Spinal cord (tissue), 10 donors: ENCODE measurements around the gene OGG1. TPM values are rescaled to one million over a fixed set of nuclear protein-coding genes. Genes with fewer than 3 reads are reported as not detected.

Experiments used
- DNase-seq, 6 donors: peaks; one replicate each; pipeline versions ENCODE4 v3.0.0 to v3.0.0-alpha.2; 2013 to 2015; ENCODE audit warnings: low spot score in 6 of 6, low read depth in 4 of 6
- H3K27ac ChIP-seq: one replicate; pipeline ENCODE4 v1.5.1; 2013; ENCODE audit warnings: low read depth, low read length, control low read depth
- H3K27me3 ChIP-seq: one replicate; pipeline ENCODE4 v1.6.1; 2013; ENCODE audit warnings: low read length; ENCODE audit not compliant: control insufficient read depth, insufficient read depth
- H3K36me3 ChIP-seq: one replicate; pipeline ENCODE4 v1.6.1; 2013; ENCODE audit warnings: low read length; ENCODE audit not compliant: control insufficient read depth, insufficient read depth
- H3K4me1 ChIP-seq: one replicate; pipeline ENCODE4 v1.6.1; 2013; ENCODE audit warnings: low read length; ENCODE audit not compliant: control insufficient read depth, insufficient read depth
- H3K4me3 ChIP-seq: one replicate; pipeline ENCODE4 v1.5.1; 2013; ENCODE audit warnings: low read depth, low read length, control low read depth
- H3K9me3 ChIP-seq: one replicate; pipeline ENCODE4 v1.6.1; 2013; ENCODE audit warnings: low read length; ENCODE audit not compliant: control insufficient read depth, insufficient read depth
- WGBS: methylation state at CpG from one replicate; pipeline ENCODE4 v1.1.5; 2013; ENCODE audit warnings: missing lambda C conversion rate; ENCODE audit not compliant: insufficient coverage; 5-methylcytosine and 5-hydroxymethylcytosine counted together
- polyA plus RNA-seq, 2 donors: library from polyadenylated mRNA; unstranded; fragments of 120-200 nt; gene quantifications; one replicate each; pipeline ENCODE4 v1.2.1, GENCODE V29; 2013; ENCODE audit not compliant: insufficient read length in 2 of 2
- total RNA-seq, 2 donors: library from RNA; depleted of rRNA in 1 of 2; stranded (reverse); fragments of 120-200 nt in 1 of 2; fragments of >200 nt in 1 of 2; gene quantifications; one replicate each; pipeline versions ENCODE4 v1.2.3 to v1.2.4, GENCODE V29; 2013 to 2014
- donor health status: healthy.

OGG1 gene
- total and polyA plus RNA-seq, 4 donors = 25.8 to 57.8 (median 44.2) TPM

GRCh38 chr3:9797196-9797945 lies 47.6 kb downstream of the OGG1 start:
- no peak for DNase-seq
- Histone ChIP-seq H3K27ac (no peak overlapping the region), H3K36me3 (peaks cover 59% of the 10 kb centered on the region), H3K27me3 (no peaks in the 10 kb centered on the region), H3K4me1 (peaks cover 3% of the 10 kb centered on the region), H3K9me3 (no peaks in the 10 kb centered on the region), H3K4me3 (no peak overlapping the region)
- 94% methylated on average over 8 of the region's 12 CpGs for WGBS

- H3K27ac ChIP-seq = no peak overlapping the region
- H3K4me1 ChIP-seq = no peaks in the 10 kb centered on the region
- no peak for DNase-seq
- H3K4me3 ChIP-seq = no peak overlapping the region
- 80% methylated on average over 1 of the region's 5 CpGs for WGBS
- H3K27me3 ChIP-seq = no peaks in the 10 kb centered on the region
- peaks cover 75% of the 10 kb centered on the region for H3K36me3 ChIP-seq
- H3K9me3 ChIP-seq = no peaks in the 10 kb centered on the region
Observed at GRCh38 chr3:9800529-9800928, 50.8 kb downstream of the OGG1 start.

- Histone ChIP-seq H3K4me1 (peaks cover under 1% of the 10 kb centered on the region), H3K36me3 (peaks cover 75% of the 10 kb centered on the region), H3K4me3 (no peak overlapping the region), H3K27ac (no peak overlapping the region), H3K27me3 (no peaks in the 10 kb centered on the region), H3K9me3 (no peaks in the 10 kb centered on the region)
- no peak for DNase-seq
- WGBS = no CpG with 5 or more reads among the region's 1 CpG
Observed at GRCh38 chr3:9803494-9803893, 53.7 kb downstream of the OGG1 start.

GRCh38 chr3:9804996-9805395 lies 55.2 kb downstream of the OGG1 start:
- peaks cover 65% of the 10 kb centered on the region for H3K36me3 ChIP-seq
- H3K9me3 ChIP-seq = no peaks in the 10 kb centered on the region
- H3K4me3 ChIP-seq = no peak overlapping the region
- whole genome bisulfite sequencing = 94% methylated on average over 2 of the region's 5 CpGs
- H3K27ac ChIP-seq = no peak overlapping the region
- H3K27me3 ChIP-seq = no peaks in the 10 kb centered on the region
- no peak for DNase-seq
- H3K4me1 ChIP-seq = peaks cover 14% of the 10 kb centered on the region

GRCh38 chr3:9806137-9806536 lies 56.4 kb downstream of the OGG1 start:
- DNase-seq = no peak
- no peaks in the 10 kb centered on the region for H3K9me3 ChIP-seq
- no peaks in the 10 kb centered on the region for H3K27me3 ChIP-seq
- 81% methylated on average over 7 of the region's 12 CpGs for WGBS
- H3K4me3 ChIP-seq = no peak overlapping the region
- H3K27ac ChIP-seq = no peak overlapping the region
- H3K36me3 ChIP-seq = peaks cover 55% of the 10 kb centered on the region
- peaks cover 24% of the 10 kb centered on the region for H3K4me1 ChIP-seq

Other genes starting within 250 kb of the OGG1 start
- gene LHFPL4, start 196.1 kb upstream of the OGG1 start, total RNA-seq = 10 to 100 TPM in 1 of 2 donors, 1 to 10 TPM in 1; 6.1 to 14.5 TPM
- gene LHFPL4, start 196.1 kb upstream of the OGG1 start, polyA plus RNA-seq = 10 to 100 TPM; 33.3 to 37.4 TPM
- 10 to 100 TPM; 21.0 to 30.6 TPM for gene MTMR14, start 100.4 kb upstream of the OGG1 start, total RNA-seq
- gene MTMR14, start 100.4 kb upstream of the OGG1 start, polyA plus RNA-seq = 10 to 100 TPM; 21.1 to 28.5 TPM
- gene CPNE9, start 46.1 kb upstream of the OGG1 start, total RNA-seq = 1 to 10 TPM; 3.3 to 6.3 TPM
- gene CPNE9, start 46.1 kb upstream of the OGG1 start, polyA plus RNA-seq = 1 to 10 TPM; 5.3 to 6.1 TPM
- 10 to 100 TPM; 10.4 to 18.9 TPM for gene BRPF1, start 18.2 kb upstream of the OGG1 start, total RNA-seq
- 10 to 100 TPM; 15.2 to 16.7 TPM for gene BRPF1, start 18.2 kb upstream of the OGG1 start, polyA plus RNA-seq
- 10 to 100 TPM; 36.3 to 64.4 TPM for gene CAMK1, start 20.0 kb downstream of the OGG1 start, total RNA-seq
- gene CAMK1, start 20.0 kb downstream of the OGG1 start, polyA plus RNA-seq = 10 to 100 TPM; 42.3 to 44.1 TPM
- gene TADA3, start 42.5 kb downstream of the OGG1 start, total RNA-seq = 10 to 100 TPM; 32.5 to 63.1 TPM
- 10 to 100 TPM; 80.2 to 88.3 TPM for gene TADA3, start 42.5 kb downstream of the OGG1 start, polyA plus RNA-seq
- gene ARPC4, start 43.1 kb downstream of the OGG1 start, total RNA-seq = 100 to 1,000 TPM; 109 to 131 TPM
- gene ARPC4, start 43.1 kb downstream of the OGG1 start, polyA plus RNA-seq = 100 to 1,000 TPM; 138 to 141 TPM
- gene TTLL3, start 60.3 kb downstream of the OGG1 start, total RNA-seq = 10 to 100 TPM; 32.4 to 50.6 TPM
- 10 to 100 TPM; 46.7 to 75.0 TPM for gene TTLL3, start 60.3 kb downstream of the OGG1 start, polyA plus RNA-seq
- 10 to 100 TPM; 19.2 to 36.0 TPM for gene RPUSD3, start 94.1 kb downstream of the OGG1 start, total RNA-seq
- 10 to 100 TPM; 48.7 to 53.8 TPM for gene RPUSD3, start 94.1 kb downstream of the OGG1 start, polyA plus RNA-seq
- not detected for gene CIDEC, start 130.3 kb downstream of the OGG1 start, total RNA-seq
- under 1 TPM; 0.24 to 0.54 TPM for gene CIDEC, start 130.3 kb downstream of the OGG1 start, polyA plus RNA-seq
- 10 to 100 TPM; 16.7 to 25.2 TPM for gene JAGN1, start 140.7 kb downstream of the OGG1 start, total RNA-seq
- 10 to 100 TPM; 34.0 to 35.2 TPM for gene JAGN1, start 140.7 kb downstream of the OGG1 start, polyA plus RNA-seq
- 1 to 10 TPM in 1 of 2 donors, under 1 TPM in 1; 0.79 to 1.1 TPM for gene IL17RE, start 152.9 kb downstream of the OGG1 start, total RNA-seq
- gene IL17RE, start 152.9 kb downstream of the OGG1 start, polyA plus RNA-seq = 1 to 10 TPM; 1.7 to 2.7 TPM
- 10 to 100 TPM; 16.7 to 34.2 TPM for gene IL17RC, start 167.1 kb downstream of the OGG1 start, total RNA-seq
- 10 to 100 TPM; 24.9 to 32.0 TPM for gene IL17RC, start 167.1 kb downstream of the OGG1 start, polyA plus RNA-seq
- 10 to 100 TPM; 36.1 to 64.9 TPM for gene CRELD1, start 183.9 kb downstream of the OGG1 start, total RNA-seq
- gene CRELD1, start 183.9 kb downstream of the OGG1 start, polyA plus RNA-seq = 10 to 100 TPM; 67.2 to 88.5 TPM
- gene PRRT3, start 202.5 kb downstream of the OGG1 start, total RNA-seq = 1 to 10 TPM; 3.8 to 4.0 TPM
- 10 to 100 TPM; 12.3 to 15.5 TPM for gene PRRT3, start 202.5 kb downstream of the OGG1 start, polyA plus RNA-seq
- 10 to 100 TPM; 65.0 to 68.7 TPM for gene EMC3, start 236.9 kb downstream of the OGG1 start, total RNA-seq
- 10 to 100 TPM; 80.5 to 85.6 TPM for gene EMC3, start 236.9 kb downstream of the OGG1 start, polyA plus RNA-seq